H1 (cell line): ENCODE results near the gene ZBTB44. TPM values are rescaled to one million over a fixed set of nuclear protein-coding genes. Genes with fewer than 3 reads are reported as not detected.

ENCODE experiments used
- CTCF ChIA-PET: fragments of 300-600 bp; sonication (Branson Sonifier 250); formaldehyde crosslinking; loops from one replicate; lab custom pipeline; 2021; ENCODE audit not compliant: partially characterized antibody; lab: Charles Lee
- POLR2A ChIA-PET: fragments of 300-600 bp; sonication (Branson Sonifier 250); formaldehyde crosslinking; loops from one replicate; lab custom pipeline; 2021; ENCODE audit warnings: inconsistent platforms; ENCODE audit not compliant: partially characterized antibody; lab: Charles Lee
- DNase-seq, 2 experiments: peaks; one replicate each; pipeline versions ENCODE4 v3.0.0 to v3.0.0-alpha.2; 2010 to 2022; ENCODE audit warnings: low spot score in 2 of 2, low read depth in 1 of 2, mixed read lengths in 1 of 2
- FAIRE-seq: peaks from 2 replicates; lab custom pipeline; 2011; peaks lifted over from hg19 to GRCh38; lab: Jason Lieb, UNC
- H2AFZ ChIP-seq: 2 replicates; pipeline ENCODE4 v1.8.1; 2012; ENCODE audit warnings: low read length, inconsistent platforms
- H2AK5ac ChIP-seq: 2 replicates; pipeline ENCODE4 v1.6.1; 2013; ENCODE audit warnings: low read depth, low read length
- H2BK120ac ChIP-seq: replicated peaks from 2 replicates; pipeline ENCODE3; 2013; ENCODE audit warnings: low read depth, low read length, inconsistent platforms
- H2BK12ac ChIP-seq: 2 replicates; pipeline ENCODE4 v1.6.1; 2013; ENCODE audit warnings: low read depth, low read length
- H2BK15ac ChIP-seq: 2 replicates; pipeline ENCODE4 v1.6.1; 2013; ENCODE audit warnings: low read length
- H2BK20ac ChIP-seq: 2 replicates; pipeline ENCODE4 v1.6.1; 2013; ENCODE audit warnings: low read length
- H2BK5ac ChIP-seq: 2 replicates; pipeline ENCODE4 v1.6.1; 2013; ENCODE audit warnings: low read depth, low read length
- H3K14ac ChIP-seq: 2 replicates; pipeline ENCODE4 v1.6.1; 2013; ENCODE audit warnings: inconsistent platforms; ENCODE audit not compliant: insufficient read length
- H3K18ac ChIP-seq: 2 replicates; pipeline ENCODE4 v1.6.1; 2013; ENCODE audit warnings: low read length; ENCODE audit errors: extremely low read depth
- H3K23ac ChIP-seq: 2 replicates; pipeline ENCODE4 v1.6.1; 2013; ENCODE audit warnings: inconsistent platforms; ENCODE audit not compliant: insufficient read length
- H3K23me2 ChIP-seq: 2 replicates; pipeline ENCODE4 v1.6.1; 2013; ENCODE audit warnings: low read depth, low read length
- H3K27ac ChIP-seq: 2 replicates; pipeline ENCODE4 v1.6.1; 2011; ENCODE audit warnings: low read depth, low read length, inconsistent platforms
- H3K27me3 ChIP-seq, 4 experiments: replicated peaks in 1 of 4; 1 replicate in 1 of 4; 2 replicates in 3 of 4; pipeline versions ENCODE4 v1.6.1 to v1.8.1; 2011 to 2013; ENCODE audit warnings: low read length in 3 of 4, mild to moderate bottlenecking in 3 of 4, inconsistent platforms in 2 of 4, mixed read lengths in 2 of 4, moderate library complexity in 1 of 4; ENCODE audit not compliant: control insufficient read depth in 3 of 4, insufficient read depth in 3 of 4; ENCODE audit errors: extremely low read depth in 1 of 4
- H3K36me3 ChIP-seq, 4 experiments: 2 replicates each; pipeline versions ENCODE4 v1.6.1 to v1.8.1; 2011 to 2013; ENCODE audit warnings: mild to moderate bottlenecking in 4 of 4, low read length in 3 of 4, moderate library complexity in 2 of 4, control low read depth in 1 of 4, inconsistent platforms in 1 of 4; ENCODE audit not compliant: insufficient read depth in 4 of 4, control insufficient read depth in 2 of 4
- H3K4ac ChIP-seq: replicated peaks from 2 replicates; pipeline ENCODE3; 2013; ENCODE audit warnings: low read length, low read depth, mixed read lengths, inconsistent platforms; ENCODE audit not compliant: insufficient read length
- H3K4me1 ChIP-seq, 4 experiments: replicated peaks in 1 of 4; 1 replicate in 1 of 4; 2 replicates in 3 of 4; pipeline versions ENCODE4 v1.6.1 to v1.8.1; 2011 to 2013; ENCODE audit warnings: low read length in 3 of 4, inconsistent platforms in 2 of 4, mixed read lengths in 1 of 4; ENCODE audit not compliant: insufficient read depth in 4 of 4, control insufficient read depth in 3 of 4
- H3K4me2 ChIP-seq, 2 experiments: 2 replicates each; pipeline versions ENCODE4 v1.6.1 to v1.8.1; 2011 to 2013; ENCODE audit warnings: low read depth in 2 of 2, low read length in 2 of 2, control low read depth in 1 of 2, inconsistent platforms in 1 of 2, mild to moderate bottlenecking in 1 of 2; ENCODE audit not compliant: insufficient read depth in 1 of 2
- H3K4me3 ChIP-seq, 4 experiments: fragments of 200-600, 300-600 bp in 1 of 4; sonication (generic), shearing (Covaris generic), sonication (Bioruptor Twin) in 1 of 4; 2 replicates each; pipeline versions ENCODE4 v1.5.1 to v1.8.1; 2011 to 2016; ENCODE audit warnings: low read length in 4 of 4, low read depth in 3 of 4, control low read depth in 2 of 4, inconsistent platforms in 2 of 4, mild to moderate bottlenecking in 2 of 4, mixed read lengths in 1 of 4, moderate library complexity in 1 of 4; ENCODE audit not compliant: insufficient read depth in 2 of 4; ENCODE audit errors: extremely low read depth in 1 of 4
- H3K56ac ChIP-seq: replicated peaks from 2 replicates; pipeline ENCODE3; 2013; ENCODE audit warnings: low read depth, mild to moderate bottlenecking, mixed read lengths, low read length, inconsistent platforms; ENCODE audit not compliant: insufficient read length
- H3K79me1 ChIP-seq: 2 replicates; pipeline ENCODE4 v1.6.1; 2013; ENCODE audit warnings: low read depth, low read length, control low read depth
- H3K79me2 ChIP-seq, 2 experiments: 2 replicates each; pipeline versions ENCODE4 v1.6.1 to v1.8.1; 2012 to 2013; ENCODE audit warnings: low read length in 2 of 2, mild to moderate bottlenecking in 2 of 2, inconsistent platforms in 1 of 2; ENCODE audit not compliant: insufficient read depth in 2 of 2, control insufficient read depth in 1 of 2
- H3K9ac ChIP-seq, 4 experiments: replicated peaks in 1 of 4; 1 replicate in 1 of 4; 2 replicates in 3 of 4; pipeline versions ENCODE4 v1.6.1 to v1.8.1; 2011 to 2013; ENCODE audit warnings: low read depth in 3 of 4, low read length in 3 of 4, control low read depth in 2 of 4, mild to moderate bottlenecking in 2 of 4, moderate library complexity in 2 of 4, inconsistent platforms in 1 of 4; ENCODE audit errors: extremely low read depth in 1 of 4
- H3K9me3 ChIP-seq, 2 experiments: 2 replicates each; pipeline versions ENCODE4 v1.6.1 to v1.8.1; 2012 to 2013; ENCODE audit warnings: mild to moderate bottlenecking in 2 of 2, moderate library complexity in 2 of 2, control low read depth in 1 of 2, inconsistent platforms in 1 of 2, low read depth in 1 of 2, low read length in 1 of 2, mixed read lengths in 1 of 2; ENCODE audit not compliant: insufficient read depth in 2 of 2
- H4K20me1 ChIP-seq, 2 experiments: replicated peaks in 1 of 2; 2 replicates each; pipeline versions ENCODE3 to v1.8.1; 2011 to 2013; ENCODE audit warnings: inconsistent platforms in 2 of 2, low read length in 2 of 2, mild to moderate bottlenecking in 1 of 2; ENCODE audit not compliant: insufficient read depth in 2 of 2, control insufficient read depth in 1 of 2
- H4K5ac ChIP-seq: 2 replicates; pipeline ENCODE4 v1.6.1; 2013; ENCODE audit warnings: low read length, low read depth, mixed read lengths, inconsistent platforms; ENCODE audit not compliant: insufficient read length
- H4K8ac ChIP-seq: 2 replicates; pipeline ENCODE4 v1.8.0; 2013; ENCODE audit warnings: mild to moderate bottlenecking, moderate library complexity, low read length, inconsistent platforms; ENCODE audit not compliant: insufficient read depth; ENCODE audit errors: extremely low read depth
- H4K91ac ChIP-seq: replicated peaks from 2 replicates; pipeline ENCODE3; 2013; ENCODE audit warnings: low read length, mixed read lengths, inconsistent platforms; ENCODE audit not compliant: insufficient read length
- CHD2 ChIP-seq: IDR thresholded peaks from 2 replicates; pipeline ENCODE4 v1.6.1; 2012; ENCODE audit warnings: low read length, improper control_type of control experiment
- CTBP2 ChIP-seq: IDR thresholded peaks from 2 replicates; pipeline ENCODE4 v1.7.0; 2011; ENCODE audit warnings: borderline replicate concordance, mild to moderate bottlenecking, moderate library complexity, mixed read lengths, low read length; ENCODE audit not compliant: insufficient read depth, insufficient read length
- EGR1 ChIP-seq: IDR thresholded peaks from 2 replicates; pipeline ENCODE4 v1.6.1; 2011; ENCODE audit warnings: low read depth, low read length, borderline replicate concordance
- JUN ChIP-seq: IDR thresholded peaks from 2 replicates; pipeline ENCODE4 v1.6.1; 2011; ENCODE audit warnings: low read depth, mild to moderate bottlenecking, improper control_type of control experiment, low read length
- JUND ChIP-seq: IDR thresholded peaks from 2 replicates; pipeline ENCODE4 v1.6.1; 2011; ENCODE audit warnings: mild to moderate bottlenecking, improper control_type of control experiment, low read length
- MAFK ChIP-seq: IDR thresholded peaks from 2 replicates; pipeline ENCODE4 v1.6.1; 2012; ENCODE audit warnings: low read depth, mild to moderate bottlenecking, improper control_type of control experiment, low read length
- NANOG ChIP-seq: IDR thresholded peaks from 2 replicates; pipeline ENCODE4 v1.6.1; 2011; ENCODE audit warnings: low read length, low read depth, mild to moderate bottlenecking, inconsistent platforms; ENCODE audit not compliant: insufficient read depth, poor library complexity, severe bottlenecking
- RBBP5 ChIP-seq: IDR thresholded peaks from 2 replicates; pipeline ENCODE4 v1.7.1; 2012; ENCODE audit warnings: low read depth, mild to moderate bottlenecking, inconsistent platforms, low read length, moderate library complexity, borderline replicate concordance
- SIRT6 ChIP-seq: IDR thresholded peaks from one replicate; pipeline ENCODE4 v1.7.1; 2012; ENCODE audit warnings: low read length, inconsistent platforms
- SP2 ChIP-seq: IDR thresholded peaks from 2 replicates; pipeline ENCODE4 v1.6.1; 2012; ENCODE audit warnings: mild to moderate bottlenecking, low read length, inconsistent platforms
- TAF7 ChIP-seq: optimal IDR thresholded peaks from 2 replicates; pipeline ENCODE3; 2011; ENCODE audit warnings: low read depth, mild to moderate bottlenecking, inconsistent platforms, low read length, moderate library complexity, borderline replicate concordance
- TCF12 ChIP-seq: IDR thresholded peaks from 2 replicates; pipeline ENCODE4 v1.6.1; 2011; ENCODE audit warnings: low read depth, mild to moderate bottlenecking, low read length
- WGBS, 2 experiments: shearing (Covaris generic) in 1 of 2; methylation state at CpG; one replicate each; pipeline versions ENCODE4 v1.1.6 to v1.1.7; 2013 to 2015; ENCODE audit warnings: low lambda C conversion rate in 2 of 2, mixed read lengths in 2 of 2, inconsistent platforms in 1 of 2, low coverage in 1 of 2, missing lambda C conversion rate in 1 of 2; ENCODE audit not compliant: insufficient replicate concordance in 2 of 2, insufficient coverage in 1 of 2, insufficient read length in 1 of 2; ENCODE audit errors: extremely low coverage in 1 of 2, missing lambda C conversion rate in 1 of 2; 5-methylcytosine and 5-hydroxymethylcytosine counted together
- polyA plus RNA-seq, 7 experiments: library from polyadenylated mRNA; depleted of rRNA in 3 of 7; stranded (reverse) in 5 of 7; unstranded in 2 of 7; fragments of >200 nt in 5 of 7; fragments of 200-250 nt in 2 of 7; gene quantifications; 1 replicate in 5 of 7; 2 replicates in 1 of 7; 4 replicates in 1 of 7; pipeline versions ENCODE4 v1.2.1 to v1.2.3, GENCODE V29; 2011 to 2013; ENCODE audit warnings: missing spikeins in 2 of 7, mixed read lengths in 2 of 7
- total RNA-seq: library from RNA; stranded (reverse); fragmentation: NEBNext Ultra II Directional; extraction: Animal tissue kit (Norgen Biotek cat#: 25700); gene quantifications from 2 replicates; pipeline ENCODE4 v1.2.1, GENCODE V29; 2021
- TF ChIP-seq, protein P1 (sequence below): IDR thresholded peaks from 2 replicates; pipeline ENCODE4 v1.6.1; 2012; ENCODE audit warnings: inconsistent platforms

Gene ZBTB44
- total and polyA plus RNA-seq, 2 of the 8 experiments (the other 6 are each of a cell fraction or from before 2014, with no cell fraction given) = 37.2 to 158 TPM

DNA sequence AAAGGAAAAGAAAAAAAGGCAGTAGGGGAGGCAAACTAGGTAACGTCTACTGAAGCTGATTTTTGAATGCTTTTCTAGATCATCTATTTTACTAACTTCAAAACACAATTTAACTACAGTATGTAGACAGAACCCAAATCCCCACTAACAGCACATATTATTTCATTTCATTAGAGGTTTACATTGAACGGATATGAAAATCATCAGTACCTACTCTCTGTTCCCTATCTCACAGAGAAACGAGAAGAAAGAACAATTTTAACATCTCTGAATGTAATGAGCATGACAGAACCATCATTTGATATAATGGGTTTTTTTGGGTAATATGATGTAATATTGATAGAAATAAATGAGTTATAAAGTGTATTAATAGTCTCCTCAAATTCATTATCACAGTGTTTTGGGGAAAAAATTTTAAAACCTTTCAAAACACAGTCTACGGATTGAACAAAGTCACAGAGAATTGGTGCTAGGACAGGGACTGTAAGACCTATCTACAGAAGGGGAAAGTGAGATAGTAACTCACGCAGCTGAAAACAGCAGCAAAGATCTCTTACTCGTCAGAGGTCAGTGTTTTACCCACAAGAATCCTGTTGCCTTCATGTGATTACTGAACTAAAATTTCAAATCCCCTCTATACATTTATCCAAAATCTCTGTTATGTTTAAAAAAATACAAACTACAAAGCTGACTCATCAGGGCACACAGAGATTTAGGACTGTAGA, 77.3 kb downstream of the ZBTB44 start:
- H2BK20ac ChIP-seq = no peak overlapping the region
- peaks cover 0 to 1% (median 0%) of the 10 kb centered on the region in 4 experiments; a peak in 1 of 7 replicates for H3K27me3 ChIP-seq
- peaks cover 0 to 11% of the 10 kb centered on the region in 2 experiments; a peak in 2 of 4 replicates for H3K79me2 ChIP-seq
- peaks cover 4 to 35% (median 23%) of the 10 kb centered on the region in 4 experiments; a peak in 6 of 8 replicates for H3K36me3 ChIP-seq
- H3K4ac ChIP-seq = no peak overlapping the region
- H3K4me3 ChIP-seq = no peak overlapping the region
- 94% methylated on average over 6 of the region's 6 CpGs; no CpG with 5 or more reads in 1 of the 2 experiments for WGBS, 2 experiments
- H4K8ac ChIP-seq = no peak overlapping the region
- H4K20me1 ChIP-seq = no peaks in the 10 kb centered on the region
- no peak overlapping the region for H3K18ac ChIP-seq
- no peak overlapping the region for H4K91ac ChIP-seq
- FAIRE-seq = no peak
- H2BK5ac ChIP-seq = no peak overlapping the region
- H3K23ac ChIP-seq = no peak overlapping the region
- no peaks in the 10 kb centered on the region for H3K23me2 ChIP-seq
- no peak overlapping the region for H3K14ac ChIP-seq
- no peak overlapping the region for H3K56ac ChIP-seq
- H3K9me3 ChIP-seq = no peaks in the 10 kb centered on the region
- H3K79me1 ChIP-seq = no peaks in the 10 kb centered on the region
- ChIA-PET POLR2A (interaction anchor here (0.6 to 2.4 kb wide), 2 partner anchors 12 to 92 kb away, joined by 3 to 4 read pairs; no protein-coding TSS in a partner anchor), CTCF (interaction anchor here (0.6 kb wide), 1 partner anchor 134 kb away, joined by 3 read pairs; no protein-coding TSS in a partner anchor)
- H3K9ac ChIP-seq = no peak overlapping the region
- no peak overlapping the region for H3K4me2 ChIP-seq
- no peak overlapping the region for H2AFZ ChIP-seq
- H3K27ac ChIP-seq = no peak overlapping the region
- no peak overlapping the region for H2BK120ac ChIP-seq
- H4K5ac ChIP-seq = no peak overlapping the region
- no peak overlapping the region for H2BK12ac ChIP-seq
- DNase-seq = no peak
- no peak overlapping the region for H2BK15ac ChIP-seq
- no peak overlapping the region for H2AK5ac ChIP-seq
- H3K4me1 ChIP-seq = no peaks in the 10 kb centered on the region
- TF ChIP-seq TCF12 = no peak
- TF ChIP-seq EGR1 = no peak
- no peak for TF ChIP-seq JUND
- TF ChIP-seq TAF7 = no peak
- no peak for TF ChIP-seq MAFK
- TF ChIP-seq, protein P1, sequence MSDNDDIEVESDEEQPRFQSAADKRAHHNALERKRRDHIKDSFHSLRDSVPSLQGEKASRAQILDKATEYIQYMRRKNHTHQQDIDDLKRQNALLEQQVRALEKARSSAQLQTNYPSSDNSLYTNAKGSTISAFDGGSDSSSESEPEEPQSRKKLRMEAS = no peak
- no peak for TF ChIP-seq JUN
- no peak for TF ChIP-seq SIRT6
- TF ChIP-seq RBBP5 = no peak
- TF ChIP-seq CHD2 = no peak
- TF ChIP-seq SP2 = no peak
- no peak for TF ChIP-seq NANOG
- no peak for TF ChIP-seq CTBP2
